Stimulated activated CD4-positive, alpha-beta T cell treated with anti-CD3 and anti-CD28 coated beads, Interleukin-12 subunit alpha, Interleukin-12 subunit beta, amount 100 ng/mL, for 24 hours (primary cell): Measurements from ENCODE around the gene ACCS.
A peak's percentile ranks its signal among the peaks of the same experiment; 100 is the strongest.

Experiments used
- DNase-seq, 2 experiments: peaks; one replicate each; pipeline ENCODE4 v3.0.0-alpha.2; 2020; ENCODE audit warnings: low read depth in 2 of 2

ACCS gene

GRCh38 chr11:44065841-44066731 lies at the start of gene ACCS:
Gene ACCS (plus strand): TSS chr11:44066270. CDS start chr11:44067628, 1,358 bp downstream.
- DNase-seq: peak; percentile 55 to 81

- no peak for DNase-seq
Measured at GRCh38 chr11:44016546-44017442, 49.3 kb upstream of the ACCS start.

DNA sequence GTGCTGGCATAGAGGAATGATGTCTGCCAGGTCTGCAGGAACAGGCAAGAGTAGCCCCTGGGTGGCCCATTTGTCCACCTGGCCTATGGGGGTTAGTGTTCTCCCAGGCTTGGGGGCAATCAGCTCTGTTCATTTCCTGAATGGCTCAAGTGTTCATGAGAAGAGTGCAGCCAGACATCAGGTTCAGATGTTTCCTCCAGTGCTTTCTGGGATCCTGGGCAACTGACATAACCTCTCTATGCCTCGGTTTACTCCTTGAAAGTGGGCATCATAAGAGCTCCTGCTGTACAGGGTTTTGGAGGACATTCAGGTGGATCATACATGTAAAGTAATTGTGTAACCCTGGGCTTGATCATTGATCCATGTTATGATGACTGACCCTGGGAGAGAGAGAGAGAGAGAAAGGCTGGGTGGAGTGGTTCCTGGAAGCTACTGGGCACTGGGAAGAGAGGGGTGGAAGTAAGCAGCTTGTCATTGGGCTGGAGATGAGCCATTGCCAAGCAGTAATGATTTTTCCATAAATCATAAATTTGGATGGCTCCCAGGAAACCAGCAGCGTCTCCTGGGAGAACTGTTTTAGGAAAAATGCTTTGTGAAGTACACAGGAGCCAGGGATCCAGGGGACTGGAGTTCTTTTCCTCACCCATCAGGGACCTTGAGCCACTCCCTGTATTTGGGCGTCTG lies 48.5 kb upstream of the ACCS start:
- no peak for DNase-seq

- DNase-seq: no peak
Measured at GRCh38 chr11:44018127-44018521, 47.9 kb upstream of the ACCS start.

GRCh38 chr11:44018829-44019228 lies 47.2 kb upstream of the ACCS start:
- DNase-seq: no peak

- no peak for DNase-seq
Measured at GRCh38 chr11:44024977-44025376, 41.1 kb upstream of the ACCS start.

- no peak for DNase-seq
Measured at GRCh38 chr11:44025727-44026126, 40.3 kb upstream of the ACCS start.

GRCh38 chr11:44028401-44028800 lies 37.7 kb upstream of the ACCS start:
- DNase-seq: no peak

DNA sequence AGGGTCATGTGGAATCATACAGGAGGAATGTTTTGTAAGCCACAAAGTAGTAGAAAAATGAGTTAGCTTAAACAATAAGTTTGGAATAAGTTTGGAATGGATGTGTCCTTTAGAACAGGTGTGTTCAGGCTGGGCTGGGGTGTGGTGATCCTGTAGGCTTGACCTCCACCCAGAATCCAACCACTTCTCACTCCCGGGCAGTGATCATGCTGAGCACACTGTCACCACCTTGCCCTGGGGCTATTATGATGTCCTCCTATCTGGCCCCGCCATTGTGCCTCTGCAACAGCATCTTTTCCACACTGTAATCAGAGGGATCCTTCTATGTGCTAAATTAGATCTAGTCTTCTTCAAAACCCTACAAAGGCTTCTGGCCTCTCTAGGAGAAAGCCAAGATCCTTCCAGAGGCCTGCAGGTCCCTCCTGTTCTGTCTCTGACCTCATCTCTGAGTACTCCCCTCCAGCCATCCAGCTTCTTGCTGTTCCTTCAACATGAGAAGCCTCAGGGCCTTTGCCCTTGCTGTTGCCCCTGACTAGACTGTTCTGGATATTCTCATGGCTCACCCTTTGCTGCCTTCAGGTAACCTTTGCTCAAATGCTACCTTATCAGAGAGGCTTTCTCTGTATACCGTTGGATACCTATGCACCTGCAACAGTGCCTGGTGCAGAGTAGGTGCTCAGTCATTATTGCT lies 37.1 kb upstream of the ACCS start:
- no peak for DNase-seq

GRCh38 chr11:44029507-44029845 lies 36.6 kb upstream of the ACCS start:
- no peak for DNase-seq

GRCh38 chr11:44029977-44030911 lies 35.8 kb upstream of the ACCS start:
- no peak for DNase-seq

DNA sequence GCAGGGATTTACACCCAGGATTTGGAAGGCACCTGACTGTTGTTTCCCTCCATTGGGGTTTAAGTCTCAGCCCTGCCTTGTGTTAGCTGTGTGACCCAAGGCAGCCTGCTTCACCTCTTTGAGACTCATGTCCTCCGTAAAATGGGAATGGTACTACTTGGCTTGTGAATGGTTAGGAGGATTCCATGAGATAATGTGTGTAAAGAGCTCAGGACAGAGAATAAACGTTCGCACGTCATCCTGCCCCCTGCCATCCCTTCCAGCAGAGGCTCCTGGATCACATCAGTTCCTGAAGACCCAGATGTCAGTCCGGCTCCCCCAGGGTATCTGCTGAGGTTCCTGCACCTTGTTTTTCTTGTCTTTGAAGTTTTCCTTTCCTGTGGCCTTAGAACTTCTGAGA lies 35.1 kb upstream of the ACCS start:
- no peak for DNase-seq

- no peak for DNase-seq
Measured at GRCh38 chr11:44031549-44031948, 34.5 kb upstream of the ACCS start.

GRCh38 chr11:44032299-44033085 lies 33.6 kb upstream of the ACCS start:
- no peak for DNase-seq

DNA sequence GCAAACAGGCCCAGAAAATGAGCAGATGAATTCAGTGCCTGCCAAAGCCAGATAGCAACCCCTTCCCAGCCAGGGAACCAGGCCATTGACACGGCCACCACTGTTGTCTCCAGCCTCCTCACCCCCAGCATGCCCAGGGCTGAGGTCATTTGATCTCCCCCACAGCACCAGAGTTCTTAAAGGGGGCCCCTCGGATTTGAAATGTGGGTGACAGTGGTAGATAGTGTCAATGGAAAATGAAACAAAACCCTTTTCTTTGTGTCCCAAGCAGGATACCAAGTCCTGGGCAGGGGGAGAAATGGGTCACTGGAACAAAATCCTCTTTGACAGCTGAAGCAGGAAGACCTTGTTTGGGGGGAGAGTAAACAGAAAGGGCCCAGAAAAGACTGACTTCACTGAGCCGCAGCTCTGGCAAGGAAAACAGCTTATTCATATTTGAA lies 32.6 kb upstream of the ACCS start:
- no peak for DNase-seq

- DNase-seq: no peak
Measured at GRCh38 chr11:44033856-44034255, 32.2 kb upstream of the ACCS start.

GRCh38 chr11:44034639-44035038 lies 31.4 kb upstream of the ACCS start:
- DNase-seq: no peak

DNA sequence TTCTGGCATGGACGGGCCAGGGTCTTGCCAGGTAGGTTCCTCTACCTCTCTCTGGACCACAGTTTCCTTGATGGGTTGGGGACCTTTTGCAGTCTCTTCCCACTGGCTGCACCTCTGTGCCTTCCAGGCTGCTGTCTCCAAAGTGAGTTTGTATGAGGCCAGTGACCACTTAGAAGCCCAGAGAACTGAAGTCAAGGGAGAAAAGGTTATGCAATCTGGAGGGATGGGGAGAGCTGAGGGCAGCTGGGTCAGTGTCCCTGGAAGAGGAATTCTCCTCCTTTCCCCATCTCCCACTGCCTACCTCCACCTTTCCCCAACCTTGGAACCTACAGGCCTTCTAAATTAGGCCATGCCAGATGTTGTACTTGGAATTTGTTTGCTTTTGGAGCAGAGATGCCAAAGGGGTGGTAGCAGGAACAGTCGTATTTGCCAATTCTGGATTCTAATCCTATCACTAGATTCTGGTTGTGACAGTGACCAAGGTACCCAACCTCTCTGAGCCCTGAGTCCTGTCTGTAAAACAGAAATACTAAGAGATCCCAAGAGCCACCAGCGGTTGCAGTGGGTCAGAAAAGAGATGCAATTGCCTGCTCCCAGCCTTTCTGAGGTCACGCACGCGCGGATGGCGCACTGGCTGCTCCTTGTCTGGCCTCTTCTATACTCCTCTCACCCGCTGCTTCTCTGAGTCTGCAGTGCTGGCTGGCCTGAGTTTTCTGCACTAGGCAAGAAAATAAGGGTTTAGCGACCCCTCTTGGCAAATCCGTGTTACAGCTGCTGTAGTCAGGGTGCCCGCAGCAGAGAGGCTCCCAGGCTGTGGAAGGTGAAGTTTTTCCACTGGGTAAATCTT lies 29.0 kb upstream of the ACCS start:
- DNase-seq: peak in 1 of 2 experiments; percentile 9

DNA sequence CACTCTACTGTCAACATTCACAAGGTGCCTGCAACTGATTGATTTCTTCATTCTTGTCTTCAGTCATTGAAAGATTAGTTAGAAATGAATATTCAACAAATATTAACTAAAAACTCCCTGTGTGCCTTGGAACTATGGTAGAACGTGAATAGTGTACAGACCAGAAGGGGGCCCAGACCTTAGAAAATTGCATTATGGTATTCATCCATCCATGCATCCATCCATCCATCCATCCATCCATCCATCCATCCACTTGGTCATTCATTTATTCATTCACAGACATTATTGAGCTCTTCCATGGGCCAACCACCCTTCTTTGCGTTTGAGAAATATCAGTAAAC lies 28.4 kb upstream of the ACCS start:
- DNase-seq: no peak
